ENCODE data around the gene GYG2. TPM values are rescaled to one million over a fixed set of nuclear protein-coding genes. Genes with fewer than 3 reads are reported as not detected.

The GYG2 gene
- total RNA-seq, 4 donors from 2014 or later: 122 to 289 (median 183) TPM

- no peak for TF ChIP-seq CTCF (IDR thresholded peaks at IDR 0.05; ENCODE audit: low read depth)
Measured at GRCh38 chrX:2788980-2789379, 39.8 kb upstream of the GYG2 start.

- TF ChIP-seq CTCF (IDR thresholded peaks at IDR 0.05; ENCODE audit: low read depth): no peak
Measured at GRCh38 chrX:2789569-2789968, 39.2 kb upstream of the GYG2 start.

GRCh38 chrX:2793752-2794151, 35.0 kb upstream of the GYG2 start:
- no peak for TF ChIP-seq CTCF (IDR thresholded peaks at IDR 0.05; ENCODE audit: low read depth)

- TF ChIP-seq CTCF (IDR thresholded peaks at IDR 0.05; ENCODE audit: low read depth): no peak
Measured at GRCh38 chrX:2794336-2794735, 34.4 kb upstream of the GYG2 start.

GRCh38 chrX:2799369-2799768, 29.4 kb upstream of the GYG2 start:
- no peak for TF ChIP-seq CTCF (IDR thresholded peaks at IDR 0.05; ENCODE audit: low read depth)

- TF ChIP-seq CTCF (IDR thresholded peaks at IDR 0.05; ENCODE audit: low read depth): no peak
Measured at GRCh38 chrX:2801223-2801622, 27.5 kb upstream of the GYG2 start.

- no peak for TF ChIP-seq CTCF (IDR thresholded peaks at IDR 0.05; ENCODE audit: low read depth)
Measured at GRCh38 chrX:2811271-2811670, 17.5 kb upstream of the GYG2 start.

Measured in subcutaneous adipose tissue (tissue), 4 donors.